HG02623 (cell line): ENCODE measurements around the gene CCR9.

Source experiments
- ATAC-seq: cut with Tn5 transposase; IDR thresholded peaks from one replicate; pipeline ENCODE4 v1.9.1; 2021; ENCODE audit warnings: moderate library complexity; ENCODE audit not compliant: unreplicated experiment

CCR9 gene

GRCh38 chr3:45906681-45907407 is 20.5 kb downstream of the CCR9 start:
- ATAC-seq, result no peak

GRCh38 chr3:45907769-45908705 is 21.7 kb downstream of the CCR9 start:
- no peak for ATAC-seq

- no peak for ATAC-seq
Observed at GRCh38 chr3:45908761-45909160, 22.4 kb downstream of the CCR9 start.

- no peak for ATAC-seq
Observed at GRCh38 chr3:45909542-45909941, 23.2 kb downstream of the CCR9 start.

- no peak for ATAC-seq
Observed at GRCh38 chr3:45910892-45911291, 24.5 kb downstream of the CCR9 start.

- no peak for ATAC-seq
Observed at GRCh38 chr3:45911511-45912226, 25.3 kb downstream of the CCR9 start.

- no peak for ATAC-seq
Observed at GRCh38 chr3:45912435-45912834, 26.1 kb downstream of the CCR9 start.

- ATAC-seq, result no peak
Observed at GRCh38 chr3:45914362-45915058, 28.2 kb downstream of the CCR9 start.

- no peak for ATAC-seq
Observed at GRCh38 chr3:45915059-45915439, 28.7 kb downstream of the CCR9 start.

GRCh38 chr3:45915518-45916231 is 29.3 kb downstream of the CCR9 start:
- peak; percentile 91 for ATAC-seq

- ATAC-seq, result no peak
Observed at GRCh38 chr3:45917146-45917898, 31.0 kb downstream of the CCR9 start.

- no peak for ATAC-seq
Observed at GRCh38 chr3:45921158-45922038, 35.1 kb downstream of the CCR9 start.

GRCh38 chr3:45922039-45922326 is 35.6 kb downstream of the CCR9 start:
- no peak for ATAC-seq

GRCh38 chr3:45922950-45923590 is 36.7 kb downstream of the CCR9 start:
- no peak for ATAC-seq

- ATAC-seq, result no peak
Observed at GRCh38 chr3:45923755-45924154, 37.4 kb downstream of the CCR9 start.

GRCh38 chr3:45927881-45928280 is 41.5 kb downstream of the CCR9 start:
- ATAC-seq, result no peak

GRCh38 chr3:45929042-45929679 is 42.8 kb downstream of the CCR9 start:
- ATAC-seq, result peak; percentile 45

GRCh38 chr3:45931496-45931895 is 45.2 kb downstream of the CCR9 start:
- no peak for ATAC-seq
